Activated T-cell treated with anti-CD3 and anti-CD28 coated beads for 1 hour (primary cell): ENCODE data around the gene EIF4E1B.
"Not testable (repeated sequence)": the region's sequence is repeated elsewhere in the genome, so short reads cannot be mapped to it uniquely, and the experiment has no call there.

Source experiments
- DNase-seq: peaks from one replicate; pipeline ENCODE4 v3.0.0-alpha.2; 2020; ENCODE audit warnings: low read depth

EIF4E1B gene

GRCh38 chr5:176629853-176630680 is at the start of gene EIF4E1B, which contains the start of gene SNCB:
Gene EIF4E1B (plus strand): TSS chr5:176630675. CDS start chr5:176642788, 12,113 bp downstream.
Gene SNCB (minus strand): TSS chr5:176630534. CDS start chr5:176629654, 880 bp downstream.
- no peak for DNase-seq

GRCh38 chr5:176581361-176581760 is 49.1 kb upstream of the EIF4E1B start:
- no peak for DNase-seq

GRCh38 chr5:176583076-176583475 is 47.4 kb upstream of the EIF4E1B start:
- DNase-seq, result no peak

GRCh38 chr5:176587398-176587797 is 43.1 kb upstream of the EIF4E1B start:
- no peak for DNase-seq

GRCh38 chr5:176588297-176588696 is 42.2 kb upstream of the EIF4E1B start:
- no peak for DNase-seq

GRCh38 chr5:176589039-176589769 is 41.3 kb upstream of the EIF4E1B start:
- no peak for DNase-seq

- DNase-seq, result no peak
Observed at GRCh38 chr5:176590035-176590717, 40.3 kb upstream of the EIF4E1B start.

GRCh38 chr5:176591667-176592066 is 38.8 kb upstream of the EIF4E1B start:
- not testable (repeated sequence) for DNase-seq

GRCh38 chr5:176592573-176592972 is 37.9 kb upstream of the EIF4E1B start:
- DNase-seq, result no peak

GRCh38 chr5:176593273-176593869 is 37.1 kb upstream of the EIF4E1B start:
- no peak for DNase-seq

GRCh38 chr5:176594554-176594953 is 35.9 kb upstream of the EIF4E1B start:
- no peak for DNase-seq

- DNase-seq, result no peak
Observed at GRCh38 chr5:176595386-176595943, 35.0 kb upstream of the EIF4E1B start.

- no peak for DNase-seq
Observed at GRCh38 chr5:176596069-176596644, 34.3 kb upstream of the EIF4E1B start.

- DNase-seq, result peak; percentile 55
Observed at GRCh38 chr5:176596689-176597416, 33.6 kb upstream of the EIF4E1B start.

- DNase-seq, result no peak
Observed at GRCh38 chr5:176597417-176598389, 32.8 kb upstream of the EIF4E1B start.

GRCh38 chr5:176599749-176600430 is 30.6 kb upstream of the EIF4E1B start:
- not testable (repeated sequence) for DNase-seq

GRCh38 chr5:176601901-176602482 is 28.5 kb upstream of the EIF4E1B start:
- no peak for DNase-seq

GRCh38 chr5:176603091-176603490 is 27.4 kb upstream of the EIF4E1B start:
- DNase-seq, result no peak
